Stimulated activated CD4-positive, alpha-beta T cell treated with anti-CD3 and anti-CD28 coated beads, Interleukin-15, amount 100 ng/mL, for 1 hour (primary cell): ENCODE measurements around the gene SAV1.
"Not testable (repeated sequence)": the region's sequence is repeated elsewhere in the genome, so short reads cannot be mapped to it uniquely, and the experiment has no call there.

Experiments used
- DNase-seq, 2 donors: peaks; one replicate each; pipeline ENCODE4 v3.0.0-alpha.2; 2020; ENCODE audit warnings: low read depth in 1 of 2, low spot score in 1 of 2

Gene SAV1

GRCh38 chr14:50667996-50668825 is at the start of gene SAV1:
Gene SAV1, minus strand, starts transcription at chr14:50668306. Its CDS starts 339 bp downstream, at chr14:50667967.
- DNase-seq, result peak; percentile 4 to 42

GRCh38 chr14:50717811-50718210 is 49.7 kb upstream of the SAV1 start:
- DNase-seq, result no peak

- DNase-seq, result no peak
Measured at GRCh38 chr14:50714450-50715073, 46.5 kb upstream of the SAV1 start.

GRCh38 chr14:50711043-50711442 is 42.9 kb upstream of the SAV1 start:
- no peak for DNase-seq

GRCh38 chr14:50705026-50705593 is 37.0 kb upstream of the SAV1 start:
- DNase-seq, result no peak

- DNase-seq, result no peak
Measured at GRCh38 chr14:50704454-50705010, 36.4 kb upstream of the SAV1 start.

GRCh38 chr14:50697659-50698290 is 29.7 kb upstream of the SAV1 start:
- DNase-seq, result no peak

- not testable (repeated sequence) for DNase-seq
Measured at GRCh38 chr14:50694260-50694659, 26.2 kb upstream of the SAV1 start.

- DNase-seq, result no peak
Measured at GRCh38 chr14:50688875-50689274, 20.8 kb upstream of the SAV1 start.

- DNase-seq, result no peak
Measured at GRCh38 chr14:50679674-50680073, 11.6 kb upstream of the SAV1 start.

- DNase-seq, result no peak
Measured at GRCh38 chr14:50678163-50678562, 10.1 kb upstream of the SAV1 start.

- DNase-seq, result no peak
Measured at GRCh38 chr14:50677527-50678063, 9.5 kb upstream of the SAV1 start.

- DNase-seq, result no peak
Measured at GRCh38 chr14:50676814-50677516, 8.9 kb upstream of the SAV1 start.

- DNase-seq, result no peak
Measured at GRCh38 chr14:50675597-50675996, 7.5 kb upstream of the SAV1 start.

GRCh38 chr14:50670866-50671256 is 2.8 kb upstream of the SAV1 start:
- DNase-seq, result no peak

- DNase-seq, result no peak
Measured at GRCh38 chr14:50670196-50670865, 2.2 kb upstream of the SAV1 start.

- no peak for DNase-seq
Measured at GRCh38 chr14:50669441-50669986, 1.4 kb upstream of the SAV1 start.

GRCh38 chr14:50668826-50669143 is 679 bp upstream of the SAV1 start:
- no peak for DNase-seq

- no peak for DNase-seq
Measured at GRCh38 chr14:50667684-50667995, 466 bp downstream of the SAV1 start.
